ENCODE measurements around the gene PAIP2. TPM values are rescaled to one million over a fixed set of nuclear protein-coding genes. Genes with fewer than 3 reads are reported as not detected.

PAIP2 gene
- total RNA-seq, 1 experiment from 2014 or later: 81.2 TPM

- no peak for DNase-seq
- Mint-ChIP-seq H3K27ac (ENCODE audit: unreplicated experiment) (no peak overlapping the region), H3K4me1 (ENCODE audit: low read depth, unreplicated experiment) (no peaks in the 10 kb centered on the region), H3K4me3 (ENCODE audit: low read depth, unreplicated experiment) (no peak overlapping the region), H3K9me3 (ENCODE audit: low read depth, unreplicated experiment) (no peaks in the 10 kb centered on the region), H3K27me3 (ENCODE audit: unreplicated experiment) (peaks cover 22% of the 10 kb centered on the region), H3K36me3 (ENCODE audit: insufficient read depth, unreplicated experiment) (no peaks in the 10 kb centered on the region)
- TF ChIP-seq CTCF (IDR thresholded peaks at IDR 0.05; ENCODE audit: unreplicated experiment): no peak
- CTCF ChIA-PET: no interaction called here
- intact Hi-C loops (cut with micrococcal nuclease; ENCODE audit: unreplicated experiment): no loop called here
- no TSS peak for BruUV-seq (replicated peaks)
These were observed 73.0 kb downstream of the PAIP2 start for GRCh38 chr5:139414581-139415130.

GRCh38 chr5:139415221-139415861 lies 73.7 kb downstream of the PAIP2 start:
- H3K27ac Mint-ChIP-seq (ENCODE audit: unreplicated experiment): no peak overlapping the region
- H3K27me3 Mint-ChIP-seq (ENCODE audit: unreplicated experiment): peaks cover 22% of the 10 kb centered on the region
- H3K9me3 Mint-ChIP-seq (ENCODE audit: low read depth, unreplicated experiment): no peaks in the 10 kb centered on the region
- no TSS peak for BruUV-seq (replicated peaks)
- DNase-seq: no peak
- intact Hi-C loops (cut with micrococcal nuclease; ENCODE audit: unreplicated experiment): no loop called here
- H3K36me3 Mint-ChIP-seq (ENCODE audit: insufficient read depth, unreplicated experiment): no peaks in the 10 kb centered on the region
- H3K4me1 Mint-ChIP-seq (ENCODE audit: low read depth, unreplicated experiment): no peaks in the 10 kb centered on the region
- no peak overlapping the region for H3K4me3 Mint-ChIP-seq (ENCODE audit: low read depth, unreplicated experiment)
- TF ChIP-seq CTCF (IDR thresholded peaks at IDR 0.05; ENCODE audit: unreplicated experiment): no peak
- CTCF ChIA-PET: no interaction called here

- no peak for DNase-seq
- CTCF ChIA-PET: no interaction called here
- H3K4me3 Mint-ChIP-seq (ENCODE audit: low read depth, unreplicated experiment): no peak overlapping the region
These were observed 74.2 kb downstream of the PAIP2 start for GRCh38 chr5:139415869-139416268.

GRCh38 chr5:139416651-139417050 lies 75.0 kb downstream of the PAIP2 start:
- BruUV-seq (replicated peaks): no TSS peak
- peaks cover 21% of the 10 kb centered on the region for H3K27me3 Mint-ChIP-seq (ENCODE audit: unreplicated experiment)
- no peaks in the 10 kb centered on the region for H3K4me1 Mint-ChIP-seq (ENCODE audit: low read depth, unreplicated experiment)
- intact Hi-C loops (cut with micrococcal nuclease; ENCODE audit: unreplicated experiment): no loop called here
- no peak overlapping the region for H3K4me3 Mint-ChIP-seq (ENCODE audit: low read depth, unreplicated experiment)
- no peak overlapping the region for H3K27ac Mint-ChIP-seq (ENCODE audit: unreplicated experiment)
- CTCF ChIA-PET: interaction anchor here (0.5 kb wide), 1 partner anchor 511 kb away, joined by 4 read pairs; no protein-coding TSS in a partner anchor
- DNase-seq: no peak
- H3K9me3 Mint-ChIP-seq (ENCODE audit: low read depth, unreplicated experiment): no peaks in the 10 kb centered on the region
- no peaks in the 10 kb centered on the region for H3K36me3 Mint-ChIP-seq (ENCODE audit: insufficient read depth, unreplicated experiment)
- no peak for TF ChIP-seq CTCF (IDR thresholded peaks at IDR 0.05; ENCODE audit: unreplicated experiment)

More at GRCh38 chr5:139415869-139416268, 74.2 kb downstream of the PAIP2 start:
- no peaks in the 10 kb centered on the region for H3K9me3 Mint-ChIP-seq (ENCODE audit: low read depth, unreplicated experiment)
- H3K27me3 Mint-ChIP-seq (ENCODE audit: unreplicated experiment): peaks cover 22% of the 10 kb centered on the region
- H3K4me1 Mint-ChIP-seq (ENCODE audit: low read depth, unreplicated experiment): no peaks in the 10 kb centered on the region
- no peaks in the 10 kb centered on the region for H3K36me3 Mint-ChIP-seq (ENCODE audit: insufficient read depth, unreplicated experiment)
- TF ChIP-seq CTCF (IDR thresholded peaks at IDR 0.05; ENCODE audit: unreplicated experiment): no peak
- intact Hi-C loops (cut with micrococcal nuclease; ENCODE audit: unreplicated experiment): no loop called here
- no TSS peak for BruUV-seq (replicated peaks)
- H3K27ac Mint-ChIP-seq (ENCODE audit: unreplicated experiment): no peak overlapping the region
